ENCODE results near the gene SLC24A4.
"Not testable (repeated sequence)": the region's sequence is repeated elsewhere in the genome, so short reads cannot be mapped to it uniquely, and the experiment has no call there.

Gene SLC24A4

DNA sequence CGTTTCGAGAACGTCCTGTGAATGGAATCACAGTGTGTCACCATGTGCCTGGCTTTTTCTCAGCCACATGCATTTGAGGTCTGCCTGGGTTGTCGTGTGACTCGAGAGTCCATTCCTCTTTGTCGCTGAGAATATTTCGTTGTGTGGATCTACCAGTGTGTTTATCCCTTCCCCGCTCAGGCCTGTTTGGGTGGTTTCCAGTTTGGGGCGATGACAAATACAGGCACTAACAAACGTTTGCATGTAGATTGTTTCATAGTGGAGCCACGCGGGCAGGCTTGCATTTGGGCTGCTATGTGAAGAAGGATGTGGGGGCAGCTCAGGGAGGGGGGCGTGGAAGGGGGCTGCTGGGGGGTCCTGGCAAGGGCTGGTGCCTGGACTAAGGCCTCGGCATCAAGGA is 204.8 kb downstream of the SLC24A4 start:
- no peak for DNase-seq

DNA sequence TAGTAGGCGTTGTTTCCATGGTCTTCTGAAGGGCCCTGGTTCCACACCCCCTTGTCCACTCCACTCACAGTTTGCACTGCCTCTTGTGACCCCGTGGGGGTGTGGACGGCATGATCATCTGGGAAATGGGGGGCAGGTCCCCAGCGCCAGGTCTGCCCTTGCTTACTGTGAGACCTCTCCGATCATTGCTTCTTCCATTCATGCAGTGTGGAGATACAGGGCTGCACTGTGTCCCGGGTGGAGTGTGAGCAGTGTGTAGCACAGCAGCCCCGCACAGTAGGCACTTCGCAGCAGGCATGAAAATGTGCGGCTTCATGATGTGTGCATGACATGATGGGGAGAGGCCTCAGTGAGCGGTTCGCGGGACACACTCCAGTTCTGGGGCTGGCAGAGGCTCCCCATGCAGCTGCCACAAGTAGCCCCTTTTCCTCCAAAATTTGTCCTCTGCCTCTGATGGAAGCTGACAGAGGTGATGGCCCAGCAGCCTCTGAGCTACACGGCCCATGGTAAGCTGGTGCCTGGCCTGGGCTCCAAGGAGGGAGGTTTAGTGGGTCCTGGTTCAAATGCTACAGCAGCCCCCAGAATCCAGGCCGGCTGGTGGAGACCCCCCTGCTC is 205.6 kb downstream of the SLC24A4 start:
- DNase-seq, result no peak

DNA sequence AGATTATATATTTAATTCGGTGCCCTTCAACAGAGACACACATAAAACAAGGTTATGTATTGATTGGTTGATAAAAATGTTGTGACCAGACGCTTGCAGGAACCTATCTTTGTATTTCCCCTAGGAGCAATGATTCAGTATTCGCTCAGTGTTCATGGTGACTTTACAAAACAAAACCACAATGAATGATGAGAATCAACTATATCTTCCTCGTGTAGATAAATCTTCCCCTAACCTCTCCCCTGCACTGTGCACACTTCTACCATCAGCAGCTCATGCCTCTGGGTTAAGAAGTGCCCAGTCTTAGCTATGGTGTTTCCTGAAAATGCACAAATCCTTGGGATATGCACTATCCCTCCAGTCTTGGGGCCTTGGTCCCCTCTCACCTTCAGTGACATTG is 206.9 kb downstream of the SLC24A4 start:
- no peak for DNase-seq

DNA sequence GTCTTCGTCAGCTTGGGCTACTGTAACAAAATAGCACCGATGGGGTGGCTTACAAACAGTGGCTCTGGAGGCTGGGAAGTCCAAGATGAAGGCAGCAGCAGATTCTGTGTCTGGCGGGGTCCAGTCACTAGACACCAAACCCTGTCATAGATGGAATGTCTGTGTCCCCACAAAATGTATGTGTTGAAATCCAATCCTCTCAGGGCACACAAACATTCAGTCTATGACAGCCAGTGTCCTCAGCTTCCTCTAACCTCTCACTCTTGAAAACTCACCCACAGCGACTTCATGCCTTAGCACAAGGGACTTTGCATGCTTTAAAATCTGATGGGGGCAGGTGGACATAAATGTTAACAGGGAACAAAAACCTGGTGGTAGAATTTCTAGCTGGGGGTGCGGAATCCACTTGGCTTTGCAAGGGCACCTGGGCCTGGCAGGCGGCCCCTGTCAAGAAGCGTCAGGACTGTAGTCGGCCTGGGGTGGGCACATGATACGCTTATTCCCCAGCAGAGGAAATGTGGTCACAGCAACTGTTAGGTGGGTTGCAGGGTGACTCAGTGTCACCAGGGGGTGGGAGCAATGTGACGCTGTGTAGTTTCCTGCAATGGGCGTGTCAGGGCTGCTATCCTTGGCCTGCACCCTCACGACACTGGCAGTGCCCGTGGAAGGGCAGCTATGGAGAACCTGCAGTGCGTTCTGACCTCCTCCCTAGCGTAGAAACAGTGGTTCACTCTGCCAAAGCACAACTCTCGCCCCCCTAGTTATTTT is 208.3 kb downstream of the SLC24A4 start:
- no peak for DNase-seq

DNA sequence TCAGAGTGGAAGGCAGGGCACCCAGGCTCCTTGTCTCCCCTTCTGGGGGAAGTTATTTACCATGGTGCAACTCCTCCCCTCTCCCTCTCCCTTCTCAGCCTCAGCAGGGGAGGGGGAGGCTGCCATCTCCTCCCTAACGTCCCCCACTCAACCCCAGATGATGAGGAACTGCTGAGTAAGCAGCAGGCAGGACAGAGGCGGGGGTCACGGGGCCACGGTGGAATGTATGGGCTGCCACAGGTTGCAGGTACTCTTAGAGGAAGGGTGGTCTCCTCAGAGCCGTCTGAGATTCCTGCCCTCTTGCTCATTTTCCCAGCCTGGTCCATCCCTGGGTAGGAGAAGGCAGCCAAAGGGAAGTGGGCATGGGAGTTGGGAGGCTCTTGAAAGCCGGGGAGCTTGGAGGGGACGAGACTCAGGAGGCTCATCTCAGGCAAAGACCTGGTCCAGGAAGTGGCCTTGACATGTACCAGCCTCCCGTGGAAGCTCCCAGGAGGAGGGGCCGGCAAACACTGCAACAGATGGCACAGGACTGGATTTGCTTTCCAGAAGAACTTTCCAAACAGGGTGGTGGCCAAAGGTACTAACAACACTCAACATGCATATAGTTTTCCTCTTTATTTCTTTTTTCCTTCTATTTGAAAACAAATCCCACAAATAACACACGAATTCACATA is 209.7 kb downstream of the SLC24A4 start:
- no peak for DNase-seq

DNA sequence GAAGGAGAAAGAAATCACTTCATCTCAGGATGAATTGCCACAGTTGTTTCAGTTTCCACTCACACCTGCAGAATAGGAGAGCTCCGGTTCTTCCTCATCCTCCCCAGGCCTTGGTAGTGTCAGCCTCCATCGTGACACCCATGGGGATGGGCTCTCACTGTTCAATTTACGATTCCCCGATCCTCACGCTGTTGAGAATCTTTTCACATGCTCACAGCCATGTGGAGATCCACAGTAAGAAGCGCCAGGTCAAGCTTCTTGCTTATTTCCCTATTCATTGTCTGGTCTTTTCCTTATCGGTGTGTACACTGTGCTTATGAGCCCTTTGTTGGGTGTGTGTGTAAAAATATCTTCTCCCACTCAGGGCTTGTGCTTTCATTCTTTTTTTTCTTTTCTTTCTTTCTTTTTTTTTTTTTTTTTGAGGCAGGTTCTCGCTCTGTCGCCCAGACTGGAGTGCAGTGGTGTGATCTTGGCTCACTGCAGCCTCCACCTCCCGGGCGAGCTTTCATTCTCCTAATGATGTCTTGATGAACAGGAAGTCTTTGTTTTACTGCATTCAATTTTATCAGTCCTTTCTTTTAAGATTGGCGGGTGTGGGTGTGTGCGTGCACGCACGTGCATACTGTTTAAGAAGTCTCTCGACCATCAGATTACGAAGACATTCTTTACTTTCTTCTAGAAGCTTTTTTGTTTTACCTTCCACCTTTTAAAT is 212.1 kb downstream of the SLC24A4 start:
- DNase-seq, result no peak

DNA sequence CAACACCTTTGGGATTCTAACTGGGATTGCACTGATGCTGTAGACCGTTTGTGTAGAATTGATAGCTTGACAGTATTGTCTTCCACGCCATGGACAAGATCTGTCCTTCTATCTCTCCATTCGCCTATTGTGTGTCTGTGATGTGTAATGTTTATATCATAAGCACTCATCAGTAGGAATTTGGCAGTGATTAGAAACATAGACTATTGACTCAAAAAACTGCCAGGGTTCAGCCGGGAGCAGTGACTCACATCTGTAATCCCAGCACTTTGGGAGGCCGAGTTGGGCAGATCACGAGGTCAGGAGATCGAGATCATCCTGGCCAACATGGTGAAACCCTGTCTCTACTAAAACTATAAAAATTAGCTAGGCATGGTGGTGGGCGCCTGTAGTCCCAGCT is 213.3 kb downstream of the SLC24A4 start:
- not testable (repeated sequence) for DNase-seq

DNA sequence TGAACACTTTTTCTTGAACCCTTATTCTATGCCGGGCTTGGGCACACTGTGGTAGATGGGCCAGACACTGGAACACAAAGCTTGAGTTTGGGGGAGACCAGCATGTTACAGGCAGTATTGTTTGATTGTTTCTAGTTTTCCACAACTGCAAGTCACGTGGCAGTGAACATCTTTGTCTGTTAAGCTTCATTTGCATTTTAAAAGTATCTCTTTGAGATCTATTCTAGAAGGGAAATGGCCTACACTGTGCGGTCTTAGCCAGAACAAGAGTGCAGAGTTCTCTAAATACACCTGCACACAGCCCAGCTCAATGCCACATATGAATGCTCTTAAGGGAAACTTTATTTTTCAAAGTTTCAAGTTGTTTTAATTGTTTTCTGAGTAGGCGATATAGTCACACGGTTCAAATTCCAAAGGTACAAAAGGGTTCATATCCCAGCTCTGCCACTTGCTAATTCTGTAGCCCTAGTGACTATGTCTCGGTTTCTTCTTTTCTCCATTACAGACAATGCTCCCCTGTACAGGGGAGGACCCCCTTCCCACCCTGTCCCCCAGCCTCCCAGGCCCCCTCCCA is 215.5 kb downstream of the SLC24A4 start:
- DNase-seq, result no peak

DNA sequence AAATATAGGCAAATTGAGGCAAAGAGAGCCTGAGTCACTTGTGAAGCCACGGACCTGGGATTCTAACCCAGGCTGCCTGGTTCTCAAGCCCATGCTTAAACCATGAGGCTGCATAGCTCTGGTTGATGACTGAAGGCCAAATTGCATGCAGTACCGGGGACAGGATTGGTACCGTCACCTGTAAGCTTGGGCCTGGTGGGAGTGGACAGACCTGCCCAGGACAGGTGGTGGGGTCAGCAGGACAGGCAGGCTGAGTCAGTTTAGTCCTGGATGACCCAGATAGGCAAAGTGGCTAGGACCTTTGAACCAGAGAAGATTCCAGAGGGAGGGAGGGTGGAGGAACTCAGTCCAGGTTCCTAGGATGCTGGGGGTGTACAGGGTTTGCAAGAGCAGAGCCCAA is 216.5 kb downstream of the SLC24A4 start:
- no peak for DNase-seq

DNA sequence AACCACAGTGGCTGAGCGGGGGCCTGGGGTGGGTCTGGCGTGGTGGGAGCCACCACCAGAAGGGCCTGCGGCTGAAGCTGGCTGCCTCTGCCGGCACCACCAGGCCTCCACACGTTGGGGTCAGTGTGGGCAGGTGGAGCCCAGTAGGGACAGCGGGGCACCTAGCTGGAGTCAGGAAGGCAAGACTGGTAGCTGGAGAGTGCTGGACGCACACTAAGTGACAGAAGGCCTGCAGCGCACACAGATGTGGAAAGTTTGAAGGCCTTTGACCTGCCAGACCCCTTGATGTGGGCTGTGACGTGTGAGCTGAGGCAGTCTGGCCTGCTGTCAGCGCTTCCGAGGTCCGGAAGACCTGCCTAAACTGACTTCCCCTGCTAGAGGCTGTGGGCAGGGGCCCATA is 216.9 kb downstream of the SLC24A4 start:
- DNase-seq, result no peak

DNA sequence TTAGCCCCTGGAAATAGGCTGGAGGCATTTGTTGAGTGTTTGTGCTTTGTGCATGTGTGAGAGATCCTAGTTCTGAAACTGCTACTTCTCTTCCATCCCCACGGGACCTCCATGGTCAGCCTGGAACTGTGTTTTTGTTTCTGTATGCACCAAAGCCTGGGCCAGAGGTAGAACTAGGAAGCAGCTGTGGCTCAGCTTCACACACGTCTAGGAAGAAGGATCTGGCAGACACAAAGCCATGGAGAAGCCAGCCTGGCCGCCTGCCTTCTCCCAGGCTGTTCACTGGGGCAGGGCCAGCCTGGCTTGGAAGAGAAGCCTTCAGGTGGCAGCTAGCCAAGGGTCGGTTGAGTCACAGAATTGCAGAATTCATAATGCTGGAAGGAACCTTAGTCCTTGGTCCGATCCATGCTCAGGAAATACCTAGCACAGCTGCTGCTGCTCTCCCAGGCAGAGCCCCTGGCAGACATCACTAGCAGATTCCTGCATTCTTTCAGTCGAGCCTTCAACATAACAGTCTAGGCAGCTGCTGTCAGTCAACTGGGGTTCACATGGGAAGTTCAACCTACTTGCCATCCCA is 217.6 kb downstream of the SLC24A4 start:
- DNase-seq, result no peak

DNA sequence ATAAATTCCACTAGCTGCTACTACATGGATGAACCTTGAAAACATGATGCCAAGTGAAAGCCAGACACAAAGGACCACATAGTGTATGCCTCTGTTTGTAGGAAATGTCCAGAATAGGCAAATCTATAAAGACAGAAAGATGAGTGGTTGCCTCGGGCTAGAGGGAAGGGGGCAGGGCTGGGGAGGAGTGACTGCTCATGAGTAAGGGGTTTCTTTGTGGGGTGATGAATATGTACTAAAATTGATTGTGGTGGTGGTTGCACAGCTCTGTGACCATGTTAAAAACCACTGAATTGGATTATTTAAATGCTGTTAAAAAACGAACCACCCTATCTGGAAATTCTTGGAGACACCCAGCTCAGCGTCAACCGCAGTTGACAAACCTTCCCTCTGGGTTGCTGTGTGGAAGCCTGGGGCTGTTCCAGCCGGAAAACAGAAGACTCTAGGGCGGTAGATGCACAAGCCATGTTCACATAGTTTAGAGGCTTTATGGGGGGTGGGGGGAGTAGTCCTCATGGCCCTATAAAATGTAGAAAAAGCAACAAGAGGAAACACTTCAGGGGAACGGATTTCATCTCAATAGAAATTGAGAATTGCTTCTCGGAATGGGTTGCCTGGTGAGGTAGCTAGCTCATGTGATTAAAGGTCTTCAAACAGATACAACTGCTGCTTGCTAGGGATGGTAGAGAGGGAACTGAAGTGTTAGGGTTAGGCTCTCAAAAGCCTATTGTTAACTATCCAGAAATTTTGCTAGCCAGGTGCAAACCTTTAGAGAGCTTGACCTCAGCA is 220.0 kb downstream of the SLC24A4 start:
- DNase-seq, result no peak

DNA sequence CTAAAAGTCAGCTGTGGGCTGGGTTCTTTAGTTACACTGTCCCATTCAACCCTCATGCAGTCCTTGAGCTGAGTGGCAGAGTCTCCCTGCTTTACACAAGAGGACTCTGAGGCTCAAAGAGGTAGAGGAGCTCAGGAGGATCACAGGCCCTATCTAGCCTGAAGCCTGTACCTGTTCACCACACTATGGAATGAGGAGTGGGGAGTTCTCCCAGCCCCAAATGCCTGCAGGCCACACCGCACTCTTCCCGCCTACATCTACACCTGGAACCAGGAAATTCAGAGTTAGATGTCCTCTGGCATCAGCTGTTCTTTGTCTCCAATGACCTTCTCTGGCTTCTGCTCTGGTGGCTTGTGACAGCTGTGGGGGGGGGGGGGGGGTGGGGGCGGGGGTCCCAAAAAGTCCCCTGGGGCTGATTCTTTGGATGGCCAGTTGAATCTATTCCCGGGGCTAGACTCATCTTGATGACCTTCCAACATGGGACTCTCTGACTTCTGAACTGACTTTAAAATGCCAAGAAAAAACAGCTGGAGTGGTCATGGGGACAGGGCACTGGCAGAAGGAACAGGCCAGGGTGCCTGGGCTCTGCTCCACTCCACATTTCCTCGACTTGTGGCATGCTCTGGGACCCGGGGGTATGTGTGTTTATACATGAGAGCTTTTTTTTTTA is 221.2 kb downstream of the SLC24A4 start:
- no peak for DNase-seq

DNA sequence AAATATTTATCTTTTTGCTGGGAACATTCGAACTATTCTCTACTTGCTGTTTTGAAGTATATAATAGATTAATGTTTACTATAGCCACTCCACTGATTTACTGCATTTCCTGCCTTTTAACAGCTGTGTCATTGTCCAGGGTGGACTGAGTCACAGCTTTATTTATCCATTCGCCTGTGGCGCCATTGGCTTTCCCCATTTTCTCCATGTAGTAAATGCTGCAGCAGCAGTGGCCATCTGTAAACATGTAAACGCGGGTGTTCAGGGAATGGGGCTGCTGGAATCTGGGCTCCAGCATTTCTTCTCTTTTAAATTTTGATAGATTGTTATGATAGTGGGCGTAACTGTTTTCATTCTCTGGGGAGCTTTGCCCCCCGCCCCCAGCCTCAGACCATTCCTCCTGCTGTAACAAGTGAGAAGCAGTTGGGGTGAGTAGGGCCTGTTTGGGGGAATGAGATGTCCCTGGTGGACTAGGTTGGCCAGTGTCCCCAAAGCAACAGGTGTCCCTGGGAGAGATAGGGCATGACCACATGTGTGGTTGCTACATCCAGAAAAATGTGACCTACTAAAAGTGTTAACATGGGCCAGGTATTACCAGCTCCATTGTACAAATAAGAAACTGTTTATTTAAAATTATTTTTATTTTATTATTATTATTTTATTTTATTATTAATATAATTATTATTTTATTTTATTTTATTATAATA is 223.5 kb downstream of the SLC24A4 start:
- DNase-seq, result no peak

DNA sequence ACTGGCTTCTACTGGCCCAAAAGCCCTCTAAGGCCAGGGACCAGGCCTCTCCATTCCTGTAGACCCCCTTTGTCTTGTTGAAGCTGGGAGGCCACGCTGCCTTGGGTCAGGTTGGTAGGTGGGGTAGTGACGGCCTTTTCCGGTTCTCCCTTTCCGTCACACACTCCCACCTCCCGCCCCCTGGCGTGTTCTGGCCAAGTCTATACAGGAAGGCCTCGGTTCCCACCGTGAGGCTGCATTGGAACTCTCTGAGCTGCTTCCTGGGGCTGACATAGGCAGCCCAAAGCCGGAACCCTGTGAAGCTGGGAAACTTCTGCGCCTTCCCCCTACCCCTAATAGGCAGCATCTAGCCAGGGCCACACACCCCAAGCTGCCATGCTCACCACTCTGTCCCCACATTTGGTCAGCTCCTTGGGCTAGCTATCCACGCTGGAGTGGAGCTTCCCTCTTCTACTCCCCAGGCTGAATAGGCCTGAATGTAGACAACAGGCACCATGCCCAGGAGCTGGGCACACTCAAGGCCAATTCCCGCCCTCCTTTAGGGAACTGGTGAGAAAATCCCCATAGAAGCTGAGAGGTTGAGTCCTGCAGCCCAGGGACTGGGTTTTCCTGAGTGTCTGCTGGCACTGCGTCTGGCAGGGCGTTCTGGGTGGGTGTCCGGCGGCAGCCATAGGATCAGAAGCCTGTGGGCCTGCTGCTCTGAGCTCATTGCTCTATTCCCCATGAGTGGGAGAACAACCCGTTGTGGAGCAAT is 226.3 kb downstream of the SLC24A4 start:
- no peak for DNase-seq

DNA sequence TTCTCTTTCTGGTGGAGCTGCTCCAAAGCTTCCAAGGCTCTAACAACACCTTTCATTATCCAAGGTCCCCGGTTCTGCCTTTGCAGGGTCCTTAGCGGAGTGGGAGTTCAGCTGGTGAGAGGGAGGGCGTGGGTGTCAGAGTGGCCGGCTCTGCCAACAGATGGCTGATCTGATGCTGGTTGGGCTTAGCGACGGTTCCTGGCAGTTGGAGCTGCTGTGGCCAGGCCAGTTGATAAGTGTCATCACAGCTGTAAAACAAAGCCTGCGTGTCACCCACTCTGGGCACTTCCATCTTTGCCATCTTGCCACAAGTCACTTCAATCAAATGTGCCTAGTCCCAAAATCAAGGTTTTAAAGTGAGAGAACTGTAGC is 226.9 kb downstream of the SLC24A4 start:
- DNase-seq, result no peak
